ENCODE data around the gene CA10. TPM values are rescaled to one million over a fixed set of nuclear protein-coding genes. Genes with fewer than 3 reads are reported as not detected.

Gene CA10
- total RNA-seq, 2 experiments from 2014 or later, result not detected

GRCh38 chr17:51869387-51869786 is 289.1 kb downstream of the CA10 start:
- H3K4me3 Mint-ChIP-seq, result no peak overlapping the region
- POLR2A ChIA-PET, result no interaction called here
- ATAC-seq (no peak), DNase-seq (peak; percentile 39)
- H3K9me3 Mint-ChIP-seq (ENCODE audit: insufficient read depth), result no peaks in the 10 kb centered on the region
- no peak overlapping the region for H3K27ac Mint-ChIP-seq
- CTCF ChIA-PET, result no interaction called here
- no peaks in the 10 kb centered on the region for H3K27me3 Mint-ChIP-seq (ENCODE audit: low read depth)
- H3K36me3 Mint-ChIP-seq (ENCODE audit: low read depth), result no peaks in the 10 kb centered on the region
- H3K4me1 Mint-ChIP-seq (ENCODE audit: low read depth), result no peaks in the 10 kb centered on the region

- DNase-seq (peak; percentile 36), ATAC-seq (no peak)
- no peak overlapping the region for H3K4me3 Mint-ChIP-seq
- no peak overlapping the region for H3K27ac Mint-ChIP-seq
- no peaks in the 10 kb centered on the region for H3K4me1 Mint-ChIP-seq (ENCODE audit: low read depth)
- H3K27me3 Mint-ChIP-seq (ENCODE audit: low read depth), result no peaks in the 10 kb centered on the region
- H3K9me3 Mint-ChIP-seq (ENCODE audit: insufficient read depth), result no peaks in the 10 kb centered on the region
- H3K36me3 Mint-ChIP-seq (ENCODE audit: low read depth), result no peaks in the 10 kb centered on the region
- ChIA-PET CTCF (no interaction called here), POLR2A (no interaction called here)
Measured at GRCh38 chr17:51860954-51861561, 297.5 kb downstream of the CA10 start.

GRCh38 chr17:51857052-51857597 is 301.4 kb downstream of the CA10 start:
- H3K36me3 Mint-ChIP-seq (ENCODE audit: low read depth), result no peaks in the 10 kb centered on the region
- no peak overlapping the region for H3K27ac Mint-ChIP-seq
- POLR2A ChIA-PET, result no interaction called here
- no peaks in the 10 kb centered on the region for H3K27me3 Mint-ChIP-seq (ENCODE audit: low read depth)
- no peak for DNase-seq
- no peak overlapping the region for H3K4me3 Mint-ChIP-seq
- no peaks in the 10 kb centered on the region for H3K9me3 Mint-ChIP-seq (ENCODE audit: insufficient read depth)
- no peaks in the 10 kb centered on the region for H3K4me1 Mint-ChIP-seq (ENCODE audit: low read depth)
- CTCF ChIA-PET, result no interaction called here
- ATAC-seq, result no peak

- ChIA-PET POLR2A (no interaction called here), CTCF (no interaction called here)
- Mint-ChIP-seq H3K4me3 (no peak overlapping the region), H3K9me3 (ENCODE audit: insufficient read depth) (no peaks in the 10 kb centered on the region), H3K4me1 (ENCODE audit: low read depth) (no peaks in the 10 kb centered on the region), H3K27me3 (ENCODE audit: low read depth) (no peaks in the 10 kb centered on the region), H3K27ac (no peak overlapping the region), H3K36me3 (ENCODE audit: low read depth) (no peaks in the 10 kb centered on the region)
- no peak for ATAC-seq
- no peak for DNase-seq
Measured at GRCh38 chr17:51855806-51856205, 302.7 kb downstream of the CA10 start.

- CTCF ChIA-PET, result no interaction called here
- no peak overlapping the region for H3K27ac Mint-ChIP-seq
- no peak for DNase-seq
Measured at GRCh38 chr17:51853857-51854256, 304.7 kb downstream of the CA10 start.

GRCh38 chr17:51852603-51853002 is 305.9 kb downstream of the CA10 start:
- H3K9me3 Mint-ChIP-seq (ENCODE audit: insufficient read depth), result no peaks in the 10 kb centered on the region
- ATAC-seq (no peak), DNase-seq (no peak)
- H3K4me1 Mint-ChIP-seq (ENCODE audit: low read depth), result no peaks in the 10 kb centered on the region
- ChIA-PET POLR2A (no interaction called here), CTCF (no interaction called here)
- no peak overlapping the region for H3K4me3 Mint-ChIP-seq
- H3K27me3 Mint-ChIP-seq (ENCODE audit: low read depth), result no peaks in the 10 kb centered on the region
- no peaks in the 10 kb centered on the region for H3K36me3 Mint-ChIP-seq (ENCODE audit: low read depth)
- no peak overlapping the region for H3K27ac Mint-ChIP-seq

More at GRCh38 chr17:51853857-51854256, 304.7 kb downstream of the CA10 start:
- Mint-ChIP-seq H3K4me3 (no peak overlapping the region), H3K4me1 (ENCODE audit: low read depth) (no peaks in the 10 kb centered on the region), H3K36me3 (ENCODE audit: low read depth) (no peaks in the 10 kb centered on the region), H3K27me3 (ENCODE audit: low read depth) (no peaks in the 10 kb centered on the region), H3K9me3 (ENCODE audit: insufficient read depth) (no peaks in the 10 kb centered on the region)
- POLR2A ChIA-PET, result no interaction called here
- ATAC-seq, result no peak

GRCh38 chr17:51850201-51850600 is 308.3 kb downstream of the CA10 start:
- no peaks in the 10 kb centered on the region for H3K9me3 Mint-ChIP-seq (ENCODE audit: insufficient read depth)
- no peak overlapping the region for H3K4me3 Mint-ChIP-seq
- no peaks in the 10 kb centered on the region for H3K4me1 Mint-ChIP-seq (ENCODE audit: low read depth)
- DNase-seq (no peak), ATAC-seq (no peak)
- H3K27ac Mint-ChIP-seq, result no peak overlapping the region
- CTCF ChIA-PET, result no interaction called here
- no peaks in the 10 kb centered on the region for H3K27me3 Mint-ChIP-seq (ENCODE audit: low read depth)
- H3K36me3 Mint-ChIP-seq (ENCODE audit: low read depth), result no peaks in the 10 kb centered on the region
- POLR2A ChIA-PET, result no interaction called here

- DNase-seq, result no peak
- ATAC-seq, result no peak
- Mint-ChIP-seq H3K27me3 (ENCODE audit: low read depth) (no peaks in the 10 kb centered on the region), H3K9me3 (ENCODE audit: insufficient read depth) (no peaks in the 10 kb centered on the region), H3K36me3 (ENCODE audit: low read depth) (no peaks in the 10 kb centered on the region), H3K4me3 (no peak overlapping the region), H3K27ac (no peak overlapping the region), H3K4me1 (ENCODE audit: low read depth) (no peaks in the 10 kb centered on the region)
- ChIA-PET CTCF (no interaction called here), POLR2A (no interaction called here)
Measured at GRCh38 chr17:51848451-51848850, 310.1 kb downstream of the CA10 start.

- Mint-ChIP-seq H3K36me3 (ENCODE audit: low read depth) (no peaks in the 10 kb centered on the region), H3K4me3 (no peak overlapping the region), H3K4me1 (ENCODE audit: low read depth) (no peaks in the 10 kb centered on the region), H3K27me3 (ENCODE audit: low read depth) (no peaks in the 10 kb centered on the region), H3K9me3 (ENCODE audit: insufficient read depth) (no peaks in the 10 kb centered on the region), H3K27ac (no peak overlapping the region)
- DNase-seq (no peak), ATAC-seq (no peak)
- POLR2A ChIA-PET, result no interaction called here
- CTCF ChIA-PET, result no interaction called here
Measured at GRCh38 chr17:51846566-51846965, 311.9 kb downstream of the CA10 start.

GRCh38 chr17:51845776-51846175 is 312.7 kb downstream of the CA10 start:
- Mint-ChIP-seq H3K4me1 (ENCODE audit: low read depth) (no peaks in the 10 kb centered on the region), H3K4me3 (no peak overlapping the region), H3K27me3 (ENCODE audit: low read depth) (no peaks in the 10 kb centered on the region), H3K36me3 (ENCODE audit: low read depth) (no peaks in the 10 kb centered on the region), H3K9me3 (ENCODE audit: insufficient read depth) (no peaks in the 10 kb centered on the region), H3K27ac (no peak overlapping the region)
- DNase-seq (no peak), ATAC-seq (no peak)
- ChIA-PET POLR2A (no interaction called here), CTCF (no interaction called here)

GRCh38 chr17:51842763-51843162 is 315.8 kb downstream of the CA10 start:
- ATAC-seq (no peak), DNase-seq (no peak)
- no peaks in the 10 kb centered on the region for H3K9me3 Mint-ChIP-seq (ENCODE audit: insufficient read depth)
- POLR2A ChIA-PET, result no interaction called here
- H3K27ac Mint-ChIP-seq, result no peak overlapping the region
- H3K4me3 Mint-ChIP-seq, result no peak overlapping the region
- CTCF ChIA-PET, result no interaction called here
- H3K36me3 Mint-ChIP-seq (ENCODE audit: low read depth), result no peaks in the 10 kb centered on the region
- no peaks in the 10 kb centered on the region for H3K4me1 Mint-ChIP-seq (ENCODE audit: low read depth)
- no peaks in the 10 kb centered on the region for H3K27me3 Mint-ChIP-seq (ENCODE audit: low read depth)

- no peak for ATAC-seq
- POLR2A ChIA-PET, result no interaction called here
- CTCF ChIA-PET, result no interaction called here
- no peak overlapping the region for H3K27ac Mint-ChIP-seq
- no peaks in the 10 kb centered on the region for H3K4me1 Mint-ChIP-seq (ENCODE audit: low read depth)
- DNase-seq, result no peak
- no peaks in the 10 kb centered on the region for H3K36me3 Mint-ChIP-seq (ENCODE audit: low read depth)
- H3K9me3 Mint-ChIP-seq (ENCODE audit: insufficient read depth), result no peaks in the 10 kb centered on the region
- no peaks in the 10 kb centered on the region for H3K27me3 Mint-ChIP-seq (ENCODE audit: low read depth)
- H3K4me3 Mint-ChIP-seq, result no peak overlapping the region
Measured at GRCh38 chr17:51841669-51842068, 316.8 kb downstream of the CA10 start.

GRCh38 chr17:51840688-51841087 is 317.8 kb downstream of the CA10 start:
- Mint-ChIP-seq H3K27ac (no peak overlapping the region), H3K9me3 (ENCODE audit: insufficient read depth) (no peaks in the 10 kb centered on the region), H3K27me3 (ENCODE audit: low read depth) (no peaks in the 10 kb centered on the region), H3K4me1 (ENCODE audit: low read depth) (no peaks in the 10 kb centered on the region), H3K36me3 (ENCODE audit: low read depth) (no peaks in the 10 kb centered on the region), H3K4me3 (no peak overlapping the region)
- no peak for DNase-seq
- POLR2A ChIA-PET, result no interaction called here
- no peak for ATAC-seq
- CTCF ChIA-PET, result no interaction called here
